Rectal smooth muscle tissue (tissue), 1 donor: Measurements from ENCODE around the gene LAIR1.

Experiments used
- H3K27ac ChIP-seq: one replicate; pipeline ENCODE4 v1.7.0; 2013; ENCODE audit warnings: low read depth, low read length, inconsistent platforms
- H3K27me3 ChIP-seq: one replicate; pipeline ENCODE4 v1.7.0; 2013; ENCODE audit warnings: low read length; ENCODE audit not compliant: control insufficient read depth, insufficient read depth
- H3K36me3 ChIP-seq: one replicate; pipeline ENCODE4 v1.7.0; 2013; ENCODE audit warnings: low read length; ENCODE audit not compliant: control insufficient read depth, insufficient read depth
- H3K4me1 ChIP-seq: one replicate; pipeline ENCODE4 v1.7.0; 2013; ENCODE audit warnings: low read length; ENCODE audit not compliant: control insufficient read depth, insufficient read depth
- H3K4me3 ChIP-seq: one replicate; pipeline ENCODE4 v1.7.0; 2013; ENCODE audit warnings: low read length
- H3K9ac ChIP-seq: one replicate; pipeline ENCODE4 v1.7.0; 2013; ENCODE audit warnings: low read length

LAIR1 gene, protein sequence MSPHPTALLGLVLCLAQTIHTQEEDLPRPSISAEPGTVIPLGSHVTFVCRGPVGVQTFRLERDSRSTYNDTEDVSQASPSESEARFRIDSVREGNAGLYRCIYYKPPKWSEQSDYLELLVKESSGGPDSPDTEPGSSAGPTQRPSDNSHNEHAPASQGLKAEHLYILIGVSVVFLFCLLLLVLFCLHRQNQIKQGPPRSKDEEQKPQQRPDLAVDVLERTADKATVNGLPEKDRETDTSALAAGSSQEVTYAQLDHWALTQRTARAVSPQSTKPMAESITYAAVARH

DNA sequence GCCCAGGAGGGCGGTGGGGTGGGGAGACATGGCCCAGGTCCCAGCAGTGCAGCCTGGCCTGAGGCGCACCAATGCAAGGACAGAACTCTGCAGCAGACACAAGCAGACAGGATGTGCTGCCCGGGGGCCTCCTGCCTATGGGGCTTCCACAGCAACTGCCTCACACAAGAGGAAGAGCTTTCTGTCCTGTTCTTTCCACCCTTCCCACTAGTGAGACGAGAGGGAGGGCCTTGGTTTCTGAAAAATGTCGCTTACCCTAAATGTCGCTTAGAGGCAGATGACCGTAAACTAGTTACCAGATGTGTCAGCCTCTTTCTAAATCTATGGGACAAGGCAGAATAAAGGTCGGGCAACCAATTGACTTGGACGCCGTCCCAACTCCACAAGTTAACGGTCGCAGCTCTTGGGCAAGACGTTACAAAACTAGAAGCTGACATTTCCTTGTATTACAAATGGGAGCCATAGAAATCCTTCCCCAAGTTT lies at the start of gene LAIR1:
TSS of gene LAIR1 (minus strand) at position 157 of the 483 bp plus-strand sequence. CDS start at position 30, 127 bp downstream.
- Histone ChIP-seq H3K4me3 (peak within 1 kb of the TSS; percentile 45), H3K9ac (no peak within 1 kb of the TSS), H3K4me1 (no peaks in the 10 kb centered on the region), H3K27ac (no peak within 1 kb of the TSS), H3K27me3 (no peaks in the 10 kb centered on the region), H3K36me3 (no peaks in the 10 kb centered on the region)

DNA sequence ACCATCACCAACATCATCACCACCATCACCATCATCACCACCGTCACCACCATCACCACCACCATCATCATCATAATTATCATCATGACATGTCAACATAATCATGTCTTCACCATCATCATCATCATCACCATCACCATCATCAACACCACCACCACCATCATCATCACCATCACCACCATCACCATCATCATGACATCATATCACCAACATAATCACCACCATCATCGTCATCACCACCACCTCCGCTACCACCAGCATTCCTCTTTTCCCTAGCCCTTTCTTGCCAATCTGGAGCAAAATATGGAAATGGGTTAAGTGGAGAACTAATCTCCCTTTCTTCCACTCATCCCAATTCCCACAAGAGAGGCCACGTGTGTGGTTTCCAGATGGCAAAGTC lies 49.4 kb upstream of the LAIR1 start:
- Histone ChIP-seq H3K9ac (no peak overlapping the region), H3K4me3 (no peak overlapping the region), H3K27ac (no peak overlapping the region), H3K36me3 (no peaks in the 10 kb centered on the region), H3K27me3 (peaks cover 31% of the 10 kb centered on the region), H3K4me1 (no peaks in the 10 kb centered on the region)

DNA sequence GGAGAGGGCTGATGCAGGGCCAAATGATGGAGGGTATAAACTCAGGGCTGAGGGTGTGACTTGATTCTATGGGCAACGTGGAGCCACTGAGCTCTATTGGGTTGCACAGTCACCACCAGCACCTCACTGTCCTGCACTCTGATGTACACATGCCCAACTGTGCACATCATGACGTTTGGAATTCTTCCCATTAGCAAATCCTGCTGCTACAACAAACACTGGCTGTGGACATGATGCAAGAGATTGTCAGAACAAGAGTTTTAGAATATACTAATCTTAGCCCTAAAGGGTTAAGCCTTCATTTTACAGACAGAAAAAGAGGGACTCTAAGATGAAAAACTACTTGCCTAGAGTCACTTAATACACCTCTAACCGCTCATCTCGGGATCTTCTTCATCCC lies 48.1 kb upstream of the LAIR1 start:
- H3K4me3 ChIP-seq = no peak overlapping the region
- H3K27me3 ChIP-seq = peaks cover 27% of the 10 kb centered on the region
- no peak overlapping the region for H3K9ac ChIP-seq
- no peaks in the 10 kb centered on the region for H3K4me1 ChIP-seq
- H3K27ac ChIP-seq = no peak overlapping the region
- no peaks in the 10 kb centered on the region for H3K36me3 ChIP-seq

DNA sequence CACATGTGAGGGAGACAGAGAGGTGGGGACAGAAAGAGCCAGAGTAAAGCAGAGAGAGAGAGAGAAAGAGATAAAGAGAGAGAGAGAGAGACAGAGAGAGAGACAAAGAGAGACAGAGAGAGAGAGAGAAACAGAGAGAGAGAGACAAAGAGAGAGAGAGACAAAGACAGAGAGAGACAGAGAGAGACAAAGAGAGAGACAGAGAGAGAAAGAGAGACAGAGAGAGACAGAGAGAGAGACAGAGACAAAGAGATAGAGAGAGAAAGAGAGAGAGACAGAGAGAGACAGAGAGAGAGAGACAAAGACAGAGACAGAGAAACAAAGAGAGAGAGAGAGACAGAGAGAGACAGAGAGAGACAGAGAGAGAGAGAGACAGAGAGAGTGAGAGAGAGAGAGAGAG lies 46.3 kb upstream of the LAIR1 start:
- H3K27ac ChIP-seq = no peak overlapping the region
- no peak overlapping the region for H3K9ac ChIP-seq
- no peaks in the 10 kb centered on the region for H3K4me1 ChIP-seq
- no peaks in the 10 kb centered on the region for H3K36me3 ChIP-seq
- no peak overlapping the region for H3K4me3 ChIP-seq
- peaks cover 12% of the 10 kb centered on the region for H3K27me3 ChIP-seq

DNA sequence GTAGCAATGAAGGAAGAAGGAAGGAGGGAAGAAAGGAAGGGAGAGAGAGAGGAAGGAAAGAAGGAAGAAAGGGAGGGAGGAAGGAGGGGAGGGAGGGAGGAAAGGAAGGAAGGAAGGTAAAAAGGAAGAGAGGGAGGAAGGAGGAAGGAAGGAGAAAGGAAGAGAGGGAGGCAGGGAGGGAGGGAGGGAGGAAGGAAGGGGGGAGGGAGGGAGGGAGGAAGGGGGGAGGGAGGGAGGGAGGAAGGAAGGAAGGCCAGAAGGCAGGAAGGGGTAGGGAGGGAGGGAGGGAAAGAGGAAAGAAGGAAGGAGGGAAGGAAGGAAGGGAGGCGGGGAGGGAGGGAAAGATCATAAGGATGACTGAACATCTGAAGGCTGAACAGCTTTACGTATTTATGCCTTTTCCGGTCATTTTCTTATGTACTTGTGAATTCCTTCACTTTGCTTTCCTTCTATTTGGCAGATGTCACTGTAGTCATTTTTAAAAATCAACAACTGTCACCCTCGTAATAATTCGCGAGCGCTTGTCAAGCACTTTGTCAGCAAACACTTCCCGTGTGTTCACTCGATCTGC lies 43.8 kb upstream of the LAIR1 start:
- H3K4me1 ChIP-seq = no peaks in the 10 kb centered on the region
- H3K9ac ChIP-seq = no peak overlapping the region
- no peaks in the 10 kb centered on the region for H3K36me3 ChIP-seq
- no peak overlapping the region for H3K4me3 ChIP-seq
- H3K27me3 ChIP-seq = peaks cover 2% of the 10 kb centered on the region
- no peak overlapping the region for H3K27ac ChIP-seq

DNA sequence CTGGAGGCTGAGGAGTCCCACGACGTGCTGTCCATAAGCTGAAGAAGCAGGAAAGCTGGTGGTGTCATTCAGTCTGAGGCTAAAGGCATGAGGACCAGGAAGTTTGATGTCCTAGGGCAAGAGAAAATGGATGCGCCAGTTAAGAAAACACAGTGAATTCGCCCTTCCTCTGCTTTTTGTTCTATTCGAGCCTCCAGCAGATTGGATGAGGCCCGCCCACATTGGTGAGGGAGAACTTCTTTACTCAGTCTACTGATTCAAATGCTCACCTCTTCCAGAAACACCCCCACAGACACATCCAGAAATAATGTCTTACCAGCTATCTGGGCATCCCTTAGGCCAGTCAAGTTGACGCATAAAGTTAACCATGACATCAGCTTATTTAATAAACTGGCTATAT lies 43.0 kb upstream of the LAIR1 start:
- Histone ChIP-seq H3K4me3 (no peak overlapping the region), H3K27me3 (peaks cover under 1% of the 10 kb centered on the region), H3K4me1 (no peaks in the 10 kb centered on the region), H3K9ac (no peak overlapping the region), H3K27ac (no peak overlapping the region), H3K36me3 (no peaks in the 10 kb centered on the region)

DNA sequence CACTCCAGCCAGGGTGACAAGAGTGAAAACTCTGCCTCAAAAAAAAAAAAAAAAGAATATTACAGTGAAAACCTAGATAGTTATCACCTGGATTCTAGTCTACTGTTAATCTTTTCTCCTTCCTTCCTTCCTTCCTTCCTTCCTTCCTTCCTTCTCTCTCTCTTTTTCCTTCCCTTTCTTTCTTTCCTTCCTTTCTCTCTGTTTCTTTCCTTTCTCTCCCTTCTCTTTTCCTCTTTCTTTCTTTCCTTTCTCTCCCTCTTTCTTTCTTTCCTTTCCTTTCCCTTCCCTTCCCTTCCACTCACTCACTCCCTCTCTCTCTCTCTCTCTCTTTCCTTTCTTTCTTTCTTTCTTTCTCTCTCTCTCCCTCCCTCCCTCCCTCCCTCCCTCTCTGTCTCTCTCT lies 40.9 kb upstream of the LAIR1 start:
- no peak overlapping the region for H3K4me3 ChIP-seq
- no peak overlapping the region for H3K27ac ChIP-seq
- H3K4me1 ChIP-seq = no peaks in the 10 kb centered on the region
- H3K36me3 ChIP-seq = no peaks in the 10 kb centered on the region
- H3K27me3 ChIP-seq = no peaks in the 10 kb centered on the region
- no peak overlapping the region for H3K9ac ChIP-seq

DNA sequence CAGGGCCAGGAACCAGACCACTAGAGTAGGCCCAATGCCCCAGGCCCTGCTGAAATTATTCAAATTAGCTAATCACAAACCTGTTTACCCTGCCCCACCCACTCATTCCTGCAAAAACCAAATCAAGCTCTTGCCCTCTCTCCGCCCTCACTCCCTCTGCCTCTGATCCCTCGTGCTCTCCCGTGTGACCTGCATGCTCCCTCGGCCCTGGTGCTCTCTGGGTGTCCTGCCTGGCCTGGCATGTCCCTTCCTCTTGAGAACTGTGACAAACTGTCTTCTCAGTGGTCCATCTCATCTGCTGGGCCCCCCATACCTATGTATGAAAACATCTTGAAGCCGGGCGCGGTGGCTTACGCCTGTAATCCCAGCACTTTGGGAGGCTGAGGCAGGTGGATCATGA lies 38.3 kb upstream of the LAIR1 start:
- Histone ChIP-seq H3K9ac (no peak overlapping the region), H3K27me3 (no peaks in the 10 kb centered on the region), H3K27ac (no peak overlapping the region), H3K4me3 (no peak overlapping the region), H3K36me3 (no peaks in the 10 kb centered on the region), H3K4me1 (no peaks in the 10 kb centered on the region)

DNA sequence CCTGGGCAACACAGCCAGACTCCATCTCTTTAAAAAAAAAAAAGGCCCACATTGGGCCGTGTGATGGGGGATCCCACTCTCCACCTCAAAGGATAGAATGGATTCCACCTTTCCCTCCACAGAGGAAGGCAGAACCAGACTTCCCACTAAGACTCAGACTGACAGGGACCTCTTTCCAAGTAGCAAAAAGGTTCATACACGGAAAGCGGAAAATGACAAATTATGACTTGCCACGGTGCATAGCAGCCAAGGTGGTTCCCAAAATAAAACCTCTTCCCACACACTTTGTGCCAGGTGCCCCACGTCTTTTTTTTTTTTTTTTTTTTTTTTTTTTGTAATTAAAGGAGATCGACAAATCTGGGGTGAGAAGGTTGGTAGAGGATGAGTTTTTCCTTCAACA lies 36.2 kb upstream of the LAIR1 start:
- Histone ChIP-seq H3K9ac (no peak overlapping the region), H3K27me3 (no peaks in the 10 kb centered on the region), H3K27ac (no peak overlapping the region), H3K36me3 (no peaks in the 10 kb centered on the region), H3K4me1 (no peaks in the 10 kb centered on the region), H3K4me3 (no peak overlapping the region)

DNA sequence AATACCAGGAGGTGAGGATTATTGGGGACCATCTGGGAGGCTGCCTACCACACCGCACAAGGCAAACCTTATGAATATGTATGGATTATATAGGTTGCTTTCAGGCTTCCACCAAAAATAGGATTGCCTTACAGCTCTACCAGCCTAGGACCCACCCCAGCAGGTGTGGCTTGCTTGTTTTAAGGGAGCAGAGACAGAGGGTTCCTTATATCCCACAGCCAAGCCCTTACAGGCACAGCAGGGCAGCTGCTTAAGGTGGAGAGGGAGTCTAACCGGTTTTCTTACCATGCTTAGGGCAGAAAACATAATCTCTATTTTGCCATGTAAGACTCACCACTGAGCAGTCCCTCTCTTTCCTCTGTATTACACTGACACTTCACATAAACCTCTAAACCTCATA lies 34.5 kb upstream of the LAIR1 start:
- H3K27me3 ChIP-seq = no peaks in the 10 kb centered on the region

DNA sequence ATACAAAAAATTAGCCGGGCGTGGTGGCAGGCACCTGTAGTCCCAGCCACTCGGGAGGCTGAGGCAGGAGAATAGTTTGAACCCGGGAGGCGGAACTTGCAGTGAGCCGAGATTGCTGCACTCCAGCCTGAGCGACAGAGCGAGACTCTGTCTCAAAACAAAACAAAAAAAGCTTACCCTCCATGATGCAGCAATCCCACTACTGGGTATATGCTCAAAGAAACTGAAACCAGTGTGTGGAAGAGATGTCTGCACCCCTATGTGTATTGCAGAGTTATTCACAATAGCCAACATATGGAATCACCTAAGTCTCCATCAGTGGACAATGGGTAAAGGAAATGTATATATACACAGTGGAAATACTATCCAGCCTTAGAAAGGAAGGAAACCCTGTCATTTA lies 31.0 kb upstream of the LAIR1 start:
- Histone ChIP-seq H3K27me3 (peaks cover 6% of the 10 kb centered on the region), H3K4me3 (no peak overlapping the region), H3K9ac (no peak overlapping the region), H3K4me1 (no peaks in the 10 kb centered on the region), H3K27ac (no peak overlapping the region), H3K36me3 (no peaks in the 10 kb centered on the region)

More for the DNA sequence above, 34.5 kb upstream of the LAIR1 start:
- Histone ChIP-seq H3K36me3 (no peaks in the 10 kb centered on the region), H3K4me3 (no peak overlapping the region), H3K4me1 (no peaks in the 10 kb centered on the region), H3K9ac (no peak overlapping the region), H3K27ac (no peak overlapping the region)

DNA sequence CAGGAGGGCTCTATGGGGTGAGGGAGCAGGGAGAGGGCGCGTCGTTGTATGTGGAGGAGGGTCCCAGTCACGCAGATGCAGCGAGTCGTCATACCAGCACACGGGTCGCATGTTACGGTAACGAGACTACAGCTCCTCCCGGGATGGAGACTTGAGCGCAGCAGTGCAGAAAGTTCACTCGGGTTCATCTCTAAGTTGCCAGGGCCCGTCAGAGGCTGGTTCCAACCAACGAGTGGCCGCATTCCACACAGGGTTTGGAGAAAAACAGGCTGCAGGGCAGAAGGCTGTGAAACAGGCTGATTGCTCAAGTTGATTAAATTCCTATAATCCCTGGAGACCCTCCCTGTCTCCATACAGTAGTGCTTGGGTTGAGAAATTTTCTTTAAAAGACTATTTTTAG lies 28.6 kb upstream of the LAIR1 start:
- Histone ChIP-seq H3K27me3 (peaks cover 6% of the 10 kb centered on the region), H3K36me3 (no peaks in the 10 kb centered on the region), H3K4me1 (no peaks in the 10 kb centered on the region)

DNA sequence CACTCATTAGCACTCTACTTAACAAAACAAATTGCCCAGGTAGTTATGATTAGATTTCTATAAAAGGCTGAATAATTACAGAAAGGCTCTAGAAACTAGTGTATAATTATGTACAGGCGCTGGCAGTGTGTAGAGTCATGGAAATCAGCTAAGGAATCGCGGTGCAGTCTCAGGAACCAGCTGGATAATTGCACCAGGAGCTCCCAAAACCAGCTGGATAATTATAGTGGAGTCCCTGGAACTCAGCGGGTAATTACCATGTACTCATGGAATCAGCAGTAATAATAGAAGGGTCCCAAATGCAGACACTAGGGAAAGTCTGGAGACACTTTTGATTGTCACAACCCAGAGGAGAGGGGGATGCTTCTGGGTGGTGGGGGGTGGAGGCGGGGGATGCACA lies 27.4 kb upstream of the LAIR1 start:
- Histone ChIP-seq H3K27ac (no peak overlapping the region), H3K4me3 (no peak overlapping the region), H3K9ac (no peak overlapping the region), H3K27me3 (peaks cover 6% of the 10 kb centered on the region), H3K4me1 (no peaks in the 10 kb centered on the region), H3K36me3 (no peaks in the 10 kb centered on the region)

More for the DNA sequence above, 28.6 kb upstream of the LAIR1 start:
- no peak overlapping the region for H3K27ac ChIP-seq
- no peak overlapping the region for H3K9ac ChIP-seq
- no peak overlapping the region for H3K4me3 ChIP-seq
